ENCODE results near the gene DNER. TPM values are rescaled to one million over a fixed set of nuclear protein-coding genes. Genes with fewer than 3 reads are reported as not detected.

The DNER gene
- total and polyA plus RNA-seq, 2 of the 4 experiments (the other 2 are of a cell fraction), result under 0.01 to 0.14 TPM

GRCh38 chr2:229718057-229718456 lies 3.7 kb upstream of the DNER start:
- no peaks in the 10 kb centered on the region; the same call in 1 of the 2 replicates for H3K9me1 ChIP-seq (ENCODE audit: insufficient read depth, low read length)
- no peak overlapping the region for H4K91ac ChIP-seq (ENCODE audit: insufficient read depth, low read depth, low read length)
- WGBS, 2 experiments (ENCODE audit: extremely low coverage in 2 of 2, insufficient read length in 1 of 2), result no CpG with 5 or more reads among the region's 2 CpGs
- no peak overlapping the region for H3K27ac ChIP-seq (ENCODE audit: insufficient read depth, low read length)
- POLR2A ChIA-PET (ENCODE audit: unreplicated experiment), result no interaction called here
- in situ Hi-C loops (cut with MboI; ENCODE audit: low sequenced_read_pairs) (no loop called here), dilution Hi-C loops (cut with HindIII; ENCODE audit: low sequenced_read_pairs, unreplicated experiment) (no loop called here), intact Hi-C loops (cut with micrococcal nuclease) (loop anchor here (5.0 kb wide), 1 partner anchor 286 kb away; no protein-coding TSS in a partner anchor)
- no peaks in the 10 kb centered on the region for H4K20me1 ChIP-seq (ENCODE audit: insufficient read depth, low read length)
- no peak overlapping the region for H3K4ac ChIP-seq (ENCODE audit: low read depth, low read length)
- no peak overlapping the region for H2AK9ac ChIP-seq (replicated peaks; ENCODE audit: low read depth, low read length, poor library complexity)
- H2AFZ ChIP-seq (replicated peaks; ENCODE audit: low read length, poor library complexity), result no peak overlapping the region
- no peaks in the 10 kb centered on the region for H3K9me3 ChIP-seq (ENCODE audit: control insufficient read depth, insufficient read depth, low read length)
- H3K9ac ChIP-seq (ENCODE audit: low read depth, low read length), result no peak overlapping the region
- H3K27me3 ChIP-seq (ENCODE audit: control insufficient read depth, insufficient read depth, low read length), result peaks cover 25% of the 10 kb centered on the region
- no peak overlapping the region for H3K23ac ChIP-seq (ENCODE audit: low read depth, low read length)
- H2BK15ac ChIP-seq (ENCODE audit: low read depth, low read length), result no peak overlapping the region
- H3K4me1 ChIP-seq (ENCODE audit: control insufficient read depth, insufficient read depth, low read length), result peaks cover 2% of the 10 kb centered on the region; the same call in 1 of the 2 replicates
- no peak overlapping the region for H3K56ac ChIP-seq (ENCODE audit: extremely low read depth, insufficient read depth, low read length)
- no peaks in the 10 kb centered on the region for H3K36me3 ChIP-seq (ENCODE audit: control insufficient read depth, insufficient read depth, low read length)
- no peak for ATAC-seq (ENCODE audit: low read depth)
- H3K4me3 ChIP-seq (ENCODE audit: insufficient read depth, low read depth, low read length), result no peak overlapping the region
- CTCF ChIA-PET, result no interaction called here
- H4K5ac ChIP-seq (ENCODE audit: low read depth, low read length), result no peak overlapping the region
- DNase-seq, result no peak
- no peak overlapping the region for H2BK20ac ChIP-seq (ENCODE audit: low read depth, low read length)
- H4K8ac ChIP-seq (ENCODE audit: low read depth in 2 of 2, low read length in 2 of 2), result no peak overlapping the region
- no peak overlapping the region for H2BK120ac ChIP-seq (ENCODE audit: low read depth, low read length)
- no peak overlapping the region for H3K4me2 ChIP-seq (ENCODE audit: low read depth, low read length)
- no peaks in the 10 kb centered on the region for H3K79me1 ChIP-seq (ENCODE audit: low read depth in 1 of 2, low read length in 2 of 2)
- BruUV-seq (replicated peaks), result no TSS peak
- no peak overlapping the region for H2AK5ac ChIP-seq (ENCODE audit: low read depth, low read length)
- H2BK5ac ChIP-seq (ENCODE audit: low read depth, low read length, poor library complexity, severe bottlenecking), result no peak overlapping the region
- TF ChIP-seq MAZ (IDR thresholded peaks at IDR 0.05; ENCODE audit: borderline replicate concordance, low read depth, low read length), result no peak
- TF ChIP-seq CEBPB (IDR thresholded peaks at IDR 0.05; ENCODE audit: low read depth, low read length), result no peak
- no peak for TF ChIP-seq SMC3 (IDR thresholded peaks at IDR 0.05; ENCODE audit: low read depth, low read length)
- no peak for TF ChIP-seq RFX5 (IDR thresholded peaks at IDR 0.05; ENCODE audit: low read depth, low read length)
- TF ChIP-seq NFE2L2 (IDR thresholded peaks at IDR 0.05; ENCODE audit: low read depth, low read length), result no peak
- TF ChIP-seq POLR2A (IDR thresholded peaks at IDR 0.05; ENCODE audit: low read depth, low read length), result no peak
- TF ChIP-seq MAFK (IDR thresholded peaks at IDR 0.05; ENCODE audit: low read depth, low read length), result no peak
- TF ChIP-seq USF2 (IDR thresholded peaks at IDR 0.05; ENCODE audit: low read depth, low read length), result no peak
- TF ChIP-seq BHLHE40 (IDR thresholded peaks at IDR 0.05; ENCODE audit: low read depth, low read length), result no peak
- no peak for TF ChIP-seq FOS (IDR thresholded peaks at IDR 0.05; ENCODE audit: low read depth, low read length)
- TF ChIP-seq MXI1 (IDR thresholded peaks at IDR 0.05; ENCODE audit: borderline replicate concordance, low read depth, low read length), result no peak
- no peak for TF ChIP-seq CTCF (conservative IDR thresholded peaks at IDR 0.05; ENCODE audit: low read depth, low read length)
- no peak for TF ChIP-seq RAD21 (IDR thresholded peaks at IDR 0.05; ENCODE audit: low read length)
- TF ChIP-seq CHD1 (IDR thresholded peaks at IDR 0.05; ENCODE audit: low read depth, low read length), result no peak
- no peak overlapping the region for H3K14ac ChIP-seq (replicated peaks; ENCODE audit: low read depth, low read length)
- no peak overlapping the region for H3K18ac ChIP-seq (ENCODE audit: low read depth, low read length)

Data from IMR-90 (cell line).